Gastrocnemius medialis (tissue), 4 donors: ENCODE results near the gene MEGF11. TPM values are rescaled to one million over a fixed set of nuclear protein-coding genes. Genes with fewer than 3 reads are reported as not detected.
A peak's percentile ranks its signal among the peaks of the same experiment; 100 is the strongest.

Experiments
- ATAC-seq, 2 donors: fragments of 150-250 bp; one replicate each; pipeline ENCODE4 v1.9.1; 2016
- DNase-seq, 2 donors: peaks; one replicate each; pipeline ENCODE4 v3.0.0-alpha.2; 2019
- H3K27ac ChIP-seq, 4 donors: fragments of 200-600 bp; sonication (generic); 1 replicate in 1 of 4; 2 replicates in 3 of 4; pipeline ENCODE4 v1.5.1; 2016 to 2018; ENCODE audit warnings: mild to moderate bottlenecking in 2 of 4, moderate library complexity in 1 of 4
- H3K27me3 ChIP-seq, 3 donors: fragments of 200-600 bp; sonication (generic) in 2 of 3; 1 replicate in 1 of 3; 2 replicates in 2 of 3; pipeline versions ENCODE4 v1.5.1 to v1.6.0; 2016 to 2019; ENCODE audit warnings: mild to moderate bottlenecking in 1 of 3, moderate library complexity in 1 of 3
- H3K36me3 ChIP-seq, 2 donors: fragments of 200-600 bp; sonication (generic) in 1 of 2; one replicate each; pipeline ENCODE4 v1.5.1; 2017 to 2018
- H3K4me1 ChIP-seq, 2 donors: fragments of 200-600 bp; sonication (generic) in 1 of 2; one replicate each; pipeline ENCODE4 v1.5.1; 2016 to 2017; ENCODE audit warnings: mild to moderate bottlenecking in 2 of 2
- H3K4me3 ChIP-seq, 4 donors: fragments of 200-600 bp; sonication (generic) in 3 of 4; 1 replicate in 1 of 4; 2 replicates in 3 of 4; pipeline ENCODE4 v1.5.1; 2016 to 2019; ENCODE audit warnings: mild to moderate bottlenecking in 2 of 4
- H3K9me3 ChIP-seq, 3 donors: fragments of 200-600 bp; sonication (generic) in 2 of 3; 1 replicate in 1 of 3; 2 replicates in 2 of 3; pipeline ENCODE4 v1.5.1; 2016 to 2019
- CTCF ChIP-seq, 5 experiments: fragments of 450-650 bp in 3 of 5; fragments of 200-600 bp in 2 of 5; sonication (generic) in 2 of 5; IDR thresholded peaks in 4 of 5; conservative IDR thresholded peaks in 1 of 5; 1 replicate in 4 of 5; 2 replicates in 1 of 5; pipeline ENCODE4 v1.5.1; 2016 to 2019; ENCODE audit warnings: antibody characterized with exemption in 5 of 5, mild to moderate bottlenecking in 3 of 5, moderate library complexity in 3 of 5
- POLR2A ChIP-seq, 2 donors: fragments of 450-650 bp; IDR thresholded peaks; one replicate each; pipeline ENCODE4 v1.6.1; 2017; ENCODE audit warnings: antibody characterized with exemption in 2 of 2, mild to moderate bottlenecking in 2 of 2, moderate library complexity in 2 of 2
- in situ Hi-C, 4 donors: fragments of 200-750 bp; cut with MboI; loops; one replicate each; pipeline versions ENCODE4 v1.15.0 to v1.8.0; 2017; ENCODE audit warnings: low sequenced_read_pairs in 4 of 4
- intact Hi-C: fragments of 100-400 bp; cut with DNase I; formaldehyde crosslinking; loops from one replicate; pipeline ENCODE4 v1.15.1; 2023; ENCODE audit warnings: low total_unique reads
- total RNA-seq, 4 donors: library from RNA; depleted of rRNA; stranded (reverse); fragments of >200 nt; gene quantifications; one replicate each; pipeline versions ENCODE4 v1.1.0 to v1.2.3, GENCODE V29; 2016

Gene MEGF11
- total RNA-seq, 4 donors from 2014 or later: not detected

GRCh38 chr15:66072616-66073361 is 180.8 kb downstream of the MEGF11 start:
- Histone ChIP-seq H3K27ac (no peak overlapping the region), H3K4me3 (no peak overlapping the region), H3K4me1 (no peaks in the 10 kb centered on the region), H3K9me3 (no peaks in the 10 kb centered on the region), H3K36me3 (no peaks in the 10 kb centered on the region), H3K27me3 (no peaks in the 10 kb centered on the region)
- intact Hi-C loops: no loop called here
- DNase-seq (no peak), ATAC-seq (peak in 1 of 2 donors; percentile 50)
- in situ Hi-C loops: no loop called here
- TF ChIP-seq CTCF (IDR thresholded peaks at IDR 0.05 in 4 of 5, conservative IDR thresholded peaks at IDR 0.05 in 1 of 5): no peak
- TF ChIP-seq POLR2A (IDR thresholded peaks at IDR 0.05): no peak

DNA sequence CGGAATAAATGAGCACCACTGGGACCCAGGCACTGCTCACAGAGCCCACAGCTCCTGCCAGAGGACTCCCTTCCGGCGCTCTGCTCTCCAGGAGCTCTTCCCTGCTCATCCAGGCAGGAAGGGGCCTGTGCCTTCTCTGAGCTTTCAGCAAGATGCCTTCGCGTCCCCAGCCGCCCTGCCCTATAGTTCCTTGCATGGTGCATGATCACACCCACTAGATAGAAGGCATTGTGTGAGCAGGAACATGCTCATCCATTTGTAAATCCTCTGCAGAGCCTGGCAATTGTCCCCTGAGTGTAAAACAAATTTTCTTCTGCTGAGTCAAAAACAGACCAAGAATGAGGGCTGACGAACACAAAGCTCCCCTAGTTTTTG is 181.6 kb downstream of the MEGF11 start:
- H3K27me3 ChIP-seq: no peaks in the 10 kb centered on the region
- intact Hi-C loops: no loop called here
- H3K27ac ChIP-seq: no peak overlapping the region
- H3K4me3 ChIP-seq: no peak overlapping the region
- DNase-seq (no peak), ATAC-seq (no peak)
- TF ChIP-seq CTCF (IDR thresholded peaks at IDR 0.05 in 4 of 5, conservative IDR thresholded peaks at IDR 0.05 in 1 of 5) (no peak), POLR2A (IDR thresholded peaks at IDR 0.05) (no peak)
- H3K36me3 ChIP-seq: no peaks in the 10 kb centered on the region
- no peaks in the 10 kb centered on the region for H3K4me1 ChIP-seq
- H3K9me3 ChIP-seq: no peaks in the 10 kb centered on the region
- in situ Hi-C loops: no loop called here

- DNase-seq (no peak), ATAC-seq (no peak)
- H3K27me3 ChIP-seq: no peaks in the 10 kb centered on the region
- no peaks in the 10 kb centered on the region for H3K4me1 ChIP-seq
- H3K27ac ChIP-seq: no peak overlapping the region
- H3K9me3 ChIP-seq: no peaks in the 10 kb centered on the region
- H3K4me3 ChIP-seq: no peak overlapping the region
- H3K36me3 ChIP-seq: no peaks in the 10 kb centered on the region
- in situ Hi-C loops: no loop called here
- no peak for TF ChIP-seq CTCF (IDR thresholded peaks at IDR 0.05 in 4 of 5, conservative IDR thresholded peaks at IDR 0.05 in 1 of 5)
- no peak for TF ChIP-seq POLR2A (IDR thresholded peaks at IDR 0.05)
- intact Hi-C loops: no loop called here
Measured at GRCh38 chr15:66071160-66071920, 182.2 kb downstream of the MEGF11 start.

GRCh38 chr15:66070220-66070934 is 183.2 kb downstream of the MEGF11 start:
- H3K36me3 ChIP-seq: no peaks in the 10 kb centered on the region
- H3K4me3 ChIP-seq: no peak overlapping the region
- no peaks in the 10 kb centered on the region for H3K9me3 ChIP-seq
- no peak for TF ChIP-seq CTCF (IDR thresholded peaks at IDR 0.05 in 4 of 5, conservative IDR thresholded peaks at IDR 0.05 in 1 of 5)
- no peak for TF ChIP-seq POLR2A (IDR thresholded peaks at IDR 0.05)
- in situ Hi-C loops (no loop called here), intact Hi-C loops (no loop called here)
- no peak overlapping the region for H3K27ac ChIP-seq
- ATAC-seq: no peak
- DNase-seq: no peak
- no peaks in the 10 kb centered on the region for H3K4me1 ChIP-seq
- H3K27me3 ChIP-seq: no peaks in the 10 kb centered on the region
